Tibial nerve (tissue), 3 donors: ENCODE measurements around the gene WIPF1.

ENCODE experiments used
- POLR2A ChIP-seq, 2 donors: fragments of 450-650 bp; IDR thresholded peaks; one replicate each; pipeline ENCODE4 v1.6.1; 2017; ENCODE audit warnings: antibody characterized with exemption in 2 of 2, mild to moderate bottlenecking in 2 of 2, moderate library complexity in 2 of 2
- TF ChIP-seq, protein P1 (sequence below), 5 experiments: fragments of 200-600 bp in 3 of 5; fragments of 450-650 bp in 2 of 5; sonication (generic) in 3 of 5; IDR thresholded peaks; one replicate each; pipeline ENCODE4 v1.5.1; 2016 to 2019; ENCODE audit warnings: antibody characterized with exemption in 5 of 5, mild to moderate bottlenecking in 3 of 5, moderate library complexity in 2 of 5

DNA sequence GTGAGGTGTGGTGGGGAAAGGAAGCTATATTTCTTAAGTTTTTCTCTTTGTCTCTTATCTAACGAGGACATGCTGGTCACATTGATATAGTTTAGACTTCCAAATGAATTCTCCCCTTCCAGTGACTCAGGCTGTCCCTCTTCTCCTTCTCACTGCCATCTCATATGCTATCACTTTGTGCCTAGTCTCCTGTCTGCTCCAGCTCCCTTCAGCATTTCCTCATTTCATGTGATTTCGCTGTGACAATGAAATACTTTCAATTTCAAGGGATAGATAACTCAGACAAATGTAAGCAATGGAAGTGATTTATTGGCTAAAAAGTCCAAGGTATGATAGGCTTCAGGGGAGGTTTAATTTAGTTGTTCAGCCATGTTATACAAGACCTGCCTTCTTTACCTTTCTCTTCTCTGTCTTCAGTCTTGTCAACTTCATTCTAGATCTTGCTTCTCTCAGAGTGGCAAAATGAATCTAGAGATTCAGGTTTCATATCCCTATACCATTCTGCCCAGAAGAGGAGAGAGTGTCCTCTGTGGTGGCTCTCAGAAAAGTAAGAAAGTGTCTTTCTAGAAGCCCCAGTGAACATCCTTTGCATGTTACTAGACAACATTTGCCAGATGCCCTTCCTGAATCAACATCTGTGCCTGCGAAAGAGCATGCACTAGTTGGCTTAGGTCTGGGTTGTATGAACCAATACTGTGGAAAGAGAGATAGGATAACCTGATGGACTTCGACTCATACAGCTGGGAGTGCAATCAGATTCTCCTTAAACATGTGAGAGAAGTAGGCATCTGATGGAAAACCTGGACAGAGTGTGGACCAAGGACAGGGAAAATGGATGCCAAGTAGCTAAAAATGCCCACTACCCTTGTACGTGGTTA lies 80.9 kb downstream of the WIPF1 start:
- no peak for TF ChIP-seq POLR2A (IDR thresholded peaks at IDR 0.05)
- TF ChIP-seq, protein P1, sequence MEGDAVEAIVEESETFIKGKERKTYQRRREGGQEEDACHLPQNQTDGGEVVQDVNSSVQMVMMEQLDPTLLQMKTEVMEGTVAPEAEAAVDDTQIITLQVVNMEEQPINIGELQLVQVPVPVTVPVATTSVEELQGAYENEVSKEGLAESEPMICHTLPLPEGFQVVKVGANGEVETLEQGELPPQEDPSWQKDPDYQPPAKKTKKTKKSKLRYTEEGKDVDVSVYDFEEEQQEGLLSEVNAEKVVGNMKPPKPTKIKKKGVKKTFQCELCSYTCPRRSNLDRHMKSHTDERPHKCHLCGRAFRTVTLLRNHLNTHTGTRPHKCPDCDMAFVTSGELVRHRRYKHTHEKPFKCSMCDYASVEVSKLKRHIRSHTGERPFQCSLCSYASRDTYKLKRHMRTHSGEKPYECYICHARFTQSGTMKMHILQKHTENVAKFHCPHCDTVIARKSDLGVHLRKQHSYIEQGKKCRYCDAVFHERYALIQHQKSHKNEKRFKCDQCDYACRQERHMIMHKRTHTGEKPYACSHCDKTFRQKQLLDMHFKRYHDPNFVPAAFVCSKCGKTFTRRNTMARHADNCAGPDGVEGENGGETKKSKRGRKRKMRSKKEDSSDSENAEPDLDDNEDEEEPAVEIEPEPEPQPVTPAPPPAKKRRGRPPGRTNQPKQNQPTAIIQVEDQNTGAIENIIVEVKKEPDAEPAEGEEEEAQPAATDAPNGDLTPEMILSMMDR (IDR thresholded peaks at IDR 0.05), result no peak
